ENCODE results near the gene RAB1B. TPM values are rescaled to one million over a fixed set of nuclear protein-coding genes. Genes with fewer than 3 reads are reported as not detected.

RAB1B gene
- total and polyA plus RNA-seq, 3 donors from 2014 or later, result 63.2 to 180 (median 107) TPM

DNA sequence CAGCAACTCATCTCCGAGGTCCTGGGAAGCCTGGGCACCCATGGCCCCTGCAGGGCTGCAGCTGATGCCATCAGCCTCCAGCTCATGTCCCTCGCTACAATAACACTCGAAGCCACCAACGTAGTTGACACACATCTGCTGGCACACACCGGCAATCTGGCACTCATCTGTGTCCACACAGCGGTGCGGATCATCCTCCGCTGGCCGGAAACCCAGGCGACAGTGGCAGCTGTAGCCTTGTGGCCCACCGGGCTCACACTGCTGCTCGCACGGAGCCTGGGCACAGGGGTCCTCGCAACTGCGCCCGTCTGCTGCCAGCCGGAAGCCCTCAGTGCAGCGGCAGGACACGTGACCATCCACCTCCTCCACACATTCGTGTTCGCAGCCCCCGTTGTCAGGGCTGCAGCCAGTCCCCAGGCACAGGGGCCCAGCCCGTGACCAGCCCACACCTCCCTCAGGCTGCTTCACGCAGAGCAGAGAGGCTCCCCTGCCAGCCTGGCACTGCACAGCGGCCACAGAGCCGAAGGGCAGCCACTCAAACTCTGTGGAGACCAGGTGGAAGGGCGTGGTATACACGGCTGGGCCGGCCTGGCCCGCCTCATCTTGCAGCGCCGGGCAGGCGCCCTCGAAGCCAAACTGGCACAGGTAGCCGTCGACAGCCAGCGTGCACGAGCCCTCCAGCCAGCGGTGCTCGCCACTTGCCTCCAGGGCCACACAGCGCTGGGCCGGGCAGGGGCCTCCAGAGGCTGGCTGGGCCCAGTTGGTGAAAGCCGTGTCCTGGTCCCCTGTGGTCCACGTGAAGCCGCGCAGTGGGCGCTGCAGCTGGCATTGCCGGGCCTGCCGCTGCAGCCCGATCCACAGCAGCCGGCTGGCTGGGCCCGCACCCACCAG, 47.7 kb downstream of the RAB1B start:
- Histone ChIP-seq H3K4me1 (peaks cover 21% of the 10 kb centered on the region), H3K4me3 (peak overlapping the region; percentile 33 to 51), H3K27ac (peak overlapping the region; percentile 33 to 88), H3K27me3 (no peaks in the 10 kb centered on the region), H3K36me3 (ENCODE audit: low read depth, missing control alignments) (no peaks in the 10 kb centered on the region), H3K9me3 (no peaks in the 10 kb centered on the region)
- DNase-seq, result no peak
- 64 to 74% methylated on average over 9 to 50 of the region's 52 CpGs for WGBS, 2 donors
- no peak for TF ChIP-seq POLR2A (IDR thresholded peaks at IDR 0.05)
- TF ChIP-seq, protein P1, sequence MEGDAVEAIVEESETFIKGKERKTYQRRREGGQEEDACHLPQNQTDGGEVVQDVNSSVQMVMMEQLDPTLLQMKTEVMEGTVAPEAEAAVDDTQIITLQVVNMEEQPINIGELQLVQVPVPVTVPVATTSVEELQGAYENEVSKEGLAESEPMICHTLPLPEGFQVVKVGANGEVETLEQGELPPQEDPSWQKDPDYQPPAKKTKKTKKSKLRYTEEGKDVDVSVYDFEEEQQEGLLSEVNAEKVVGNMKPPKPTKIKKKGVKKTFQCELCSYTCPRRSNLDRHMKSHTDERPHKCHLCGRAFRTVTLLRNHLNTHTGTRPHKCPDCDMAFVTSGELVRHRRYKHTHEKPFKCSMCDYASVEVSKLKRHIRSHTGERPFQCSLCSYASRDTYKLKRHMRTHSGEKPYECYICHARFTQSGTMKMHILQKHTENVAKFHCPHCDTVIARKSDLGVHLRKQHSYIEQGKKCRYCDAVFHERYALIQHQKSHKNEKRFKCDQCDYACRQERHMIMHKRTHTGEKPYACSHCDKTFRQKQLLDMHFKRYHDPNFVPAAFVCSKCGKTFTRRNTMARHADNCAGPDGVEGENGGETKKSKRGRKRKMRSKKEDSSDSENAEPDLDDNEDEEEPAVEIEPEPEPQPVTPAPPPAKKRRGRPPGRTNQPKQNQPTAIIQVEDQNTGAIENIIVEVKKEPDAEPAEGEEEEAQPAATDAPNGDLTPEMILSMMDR (IDR thresholded peaks at IDR 0.05), result no peak
- intact Hi-C loops (cut with DNase I; ENCODE audit: low total_unique reads), result no loop called here

DNA sequence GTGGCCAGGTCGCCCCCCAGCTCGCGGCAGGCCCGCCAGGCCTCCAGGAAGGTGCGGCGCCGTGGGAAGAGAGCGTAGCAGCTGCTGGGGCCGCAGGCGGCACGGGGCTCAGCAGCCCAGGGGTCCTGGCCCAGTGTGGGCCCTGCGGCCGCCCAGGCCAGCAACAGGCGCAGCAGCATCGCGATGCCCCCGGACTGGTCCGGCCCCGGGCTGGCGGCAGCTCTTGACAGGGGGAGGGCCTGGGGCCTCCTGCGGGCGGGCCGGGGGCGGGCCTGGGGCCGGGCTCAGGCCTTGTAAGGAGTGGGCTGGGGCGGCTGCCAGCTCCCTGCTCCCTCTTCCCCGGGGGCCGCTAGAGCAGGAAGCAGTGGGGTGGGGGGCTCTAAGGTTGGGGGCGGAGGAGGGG, 48.4 kb downstream of the RAB1B start, which contains the start of gene CD248:
Gene CD248 (minus strand): TSS at position 196 of the 403 bp plus-strand sequence. CDS start 17 bp downstream, at position 179.
- DNase-seq, result peak; percentile 69
- intact Hi-C loops (cut with DNase I; ENCODE audit: low total_unique reads), result no loop called here
- Histone ChIP-seq H3K27ac (peak within 1 kb of the TSS; percentile 77 to 88), H3K4me3 (peak within 1 kb of the TSS; percentile 33 to 51), H3K36me3 (ENCODE audit: low read depth, missing control alignments) (no peaks in the 10 kb centered on the region), H3K4me1 (peaks cover 21% of the 10 kb centered on the region), H3K27me3 (no peaks in the 10 kb centered on the region), H3K9me3 (no peaks in the 10 kb centered on the region)
- TF ChIP-seq, protein P1 (IDR thresholded peaks at IDR 0.05), result no peak
- TF ChIP-seq POLR2A (IDR thresholded peaks at IDR 0.05), result no peak
- WGBS, 2 donors, result 14 to 32% methylated on average over 5 to 14 of the region's 29 CpGs

DNA sequence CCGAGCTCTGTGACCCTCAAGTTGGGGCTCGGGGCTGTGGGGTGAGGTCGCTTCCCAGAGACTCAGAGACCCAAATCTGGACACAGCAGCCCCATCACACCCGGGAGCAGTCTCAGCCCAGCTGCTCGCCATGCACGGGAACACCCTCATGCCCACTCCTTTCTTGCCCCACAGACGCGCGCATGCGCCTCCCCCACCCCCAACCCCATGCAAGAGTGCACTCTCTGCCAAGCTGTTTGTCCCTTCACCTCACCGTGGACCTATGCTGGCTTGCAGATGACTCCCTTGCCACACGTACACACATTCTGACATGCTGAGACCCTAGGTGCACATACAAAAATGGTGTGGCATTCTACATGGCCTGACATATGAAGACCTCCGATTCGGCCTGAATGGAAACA, 48.9 kb downstream of the RAB1B start:
- Histone ChIP-seq H3K4me3 (peak overlapping the region; percentile 33 to 51), H3K27ac (peak overlapping the region; percentile 77 to 88), H3K27me3 (no peaks in the 10 kb centered on the region), H3K36me3 (ENCODE audit: low read depth, missing control alignments) (no peaks in the 10 kb centered on the region), H3K4me1 (peaks cover 22% of the 10 kb centered on the region), H3K9me3 (no peaks in the 10 kb centered on the region)
- intact Hi-C loops (cut with DNase I; ENCODE audit: low total_unique reads), result no loop called here
- no peak for TF ChIP-seq POLR2A (IDR thresholded peaks at IDR 0.05)
- TF ChIP-seq, protein P1 (IDR thresholded peaks at IDR 0.05), result no peak
- DNase-seq, result no peak
- WGBS, 2 donors, result 14 to 30% methylated on average over 12 to 14 of the region's 14 CpGs

DNA sequence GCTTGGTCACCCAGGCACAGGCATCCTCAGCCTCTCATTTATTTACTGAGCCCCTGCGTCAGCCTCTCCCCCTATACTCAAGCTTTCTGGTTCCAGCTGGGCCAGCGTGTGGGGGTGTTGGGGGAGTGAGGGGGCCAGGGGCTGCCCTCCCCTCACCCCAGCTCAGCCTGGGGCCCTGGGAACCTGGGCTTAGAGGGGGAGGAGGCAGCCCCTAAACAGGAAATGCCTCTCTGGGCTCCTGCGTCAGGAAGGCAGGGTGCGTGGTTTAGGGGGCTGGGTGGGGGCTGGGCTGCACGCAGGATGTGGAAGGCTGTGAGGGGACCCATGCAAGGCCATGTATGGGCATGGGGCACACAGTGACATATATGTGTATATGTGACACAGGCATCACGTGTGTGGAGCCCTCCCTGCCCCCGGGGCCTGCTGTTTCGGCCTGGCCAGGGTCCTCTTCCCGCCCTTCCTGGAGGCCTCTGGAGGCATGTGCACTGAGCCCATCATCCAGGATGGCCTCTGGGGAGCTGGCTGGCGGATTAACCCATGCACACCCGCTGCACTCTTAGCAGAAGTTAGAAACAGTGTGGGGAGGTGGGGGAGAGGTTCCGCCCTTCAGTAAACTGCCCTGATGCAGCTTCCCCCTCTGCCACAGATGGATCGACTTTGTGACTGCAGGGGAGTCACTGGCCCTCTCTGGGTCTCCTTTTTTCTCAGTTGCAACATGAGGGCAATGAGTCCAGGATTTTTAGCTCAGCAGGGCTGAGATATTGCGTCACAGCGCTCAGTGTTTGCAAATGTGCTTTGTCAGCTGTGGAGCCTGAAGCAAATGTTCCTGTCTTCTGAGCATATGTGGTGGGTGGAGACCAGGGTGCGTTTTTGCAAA, 49.5 kb downstream of the RAB1B start:
- peak; percentile 68 for DNase-seq
- H3K27me3 ChIP-seq, result no peaks in the 10 kb centered on the region
- WGBS, 2 donors, result 49 to 58% methylated on average over 14 to 16 of the region's 16 CpGs
- H3K4me3 ChIP-seq, result no peak overlapping the region
- peak overlapping the region; percentile 77 to 88 for H3K27ac ChIP-seq
- peaks cover 24% of the 10 kb centered on the region for H3K4me1 ChIP-seq
- intact Hi-C loops (cut with DNase I; ENCODE audit: low total_unique reads), result no loop called here
- TF ChIP-seq, protein P1 (IDR thresholded peaks at IDR 0.05), result no peak
- no peak for TF ChIP-seq POLR2A (IDR thresholded peaks at IDR 0.05)
- no peaks in the 10 kb centered on the region for H3K36me3 ChIP-seq (ENCODE audit: low read depth, missing control alignments)
- no peaks in the 10 kb centered on the region for H3K9me3 ChIP-seq
